Renal cortex interstitium (tissue), 3 donors: ENCODE results near the gene SULT2A1. TPM values are rescaled to one million over a fixed set of nuclear protein-coding genes. Genes with fewer than 3 reads are reported as not detected.

Experiments
- polyA plus RNA-seq, 3 donors: library from polyadenylated mRNA; unstranded; fragments of 120-200 nt; gene quantifications; one replicate each; pipeline ENCODE4 v1.2.1, GENCODE V29; 2013; ENCODE audit not compliant: insufficient read length in 3 of 3

Gene SULT2A1
- polyA plus RNA-seq, 3 donors: 0.04 to 0.20 (median 0.12) TPM

Other genes with a start within 250 kb of the SULT2A1 start
- 10 to 100 TPM; 25.3 to 41.6 (median 28.6) TPM for gene EHD2, start 172.9 kb downstream of the SULT2A1 start, polyA plus RNA-seq
- gene NOP53, start 140.8 kb downstream of the SULT2A1 start, polyA plus RNA-seq: 100 to 1,000 TPM; 362 to 422 (median 411) TPM
- gene SELENOW, start 107.6 kb downstream of the SULT2A1 start, polyA plus RNA-seq: 100 to 1,000 TPM; 101 to 136 (median 133) TPM
- gene TPRX1, start 81.8 kb downstream of the SULT2A1 start, polyA plus RNA-seq: not detected
- gene CRX, start 64.4 kb downstream of the SULT2A1 start, polyA plus RNA-seq: under 1 TPM in 1 of 3 donors, not detected in 2; 0.04 TPM
- not detected for gene TPRX2, start 27.1 kb downstream of the SULT2A1 start, polyA plus RNA-seq
- gene BSPH1, start 105.9 kb upstream of the SULT2A1 start, polyA plus RNA-seq: not detected
- not detected for gene ELSPBP1, start 108.3 kb upstream of the SULT2A1 start, polyA plus RNA-seq
- not detected for gene CABP5, start 157.8 kb upstream of the SULT2A1 start, polyA plus RNA-seq
- gene PLA2G4C, start 224.5 kb upstream of the SULT2A1 start, polyA plus RNA-seq: 10 to 100 TPM in 2 of 3 donors, 1 to 10 TPM in 1; 6.0 to 11.1 (median 10.6) TPM